DMS153 treated with DMSO at 0.1 percent for 48 hours (cell line): Measurements from ENCODE around the gene GREB1.

Experiments used
- DNase-seq: peaks from one replicate; lab custom pipeline; 2025; ENCODE audit not compliant: unreplicated experiment; lab: John Stamatoyannopoulos, UW

Gene GREB1

GRCh38 chr2:11631462-11631861, 97.6 kb downstream of the GREB1 start:
- DNase-seq, result no peak

GRCh38 chr2:11633923-11634478, 100.2 kb downstream of the GREB1 start:
- no peak for DNase-seq

- DNase-seq, result no peak
Observed at GRCh38 chr2:11634584-11634983, 100.7 kb downstream of the GREB1 start.

- no peak for DNase-seq
Observed at GRCh38 chr2:11635141-11635540, 101.3 kb downstream of the GREB1 start.

GRCh38 chr2:11636593-11637295, 102.9 kb downstream of the GREB1 start:
- DNase-seq, result no peak

- DNase-seq, result no peak
Observed at GRCh38 chr2:11637546-11637945, 103.7 kb downstream of the GREB1 start.

GRCh38 chr2:11639503-11639902, 105.7 kb downstream of the GREB1 start:
- no peak for DNase-seq

- no peak for DNase-seq
Observed at GRCh38 chr2:11640132-11640531, 106.3 kb downstream of the GREB1 start.

- DNase-seq, result no peak
Observed at GRCh38 chr2:11642972-11643371, 109.1 kb downstream of the GREB1 start.

- DNase-seq, result no peak
Observed at GRCh38 chr2:11644293-11644692, 110.4 kb downstream of the GREB1 start.

- no peak for DNase-seq
Observed at GRCh38 chr2:11646530-11646929, 112.7 kb downstream of the GREB1 start.

- no peak for DNase-seq
Observed at GRCh38 chr2:11647834-11648600, 114.2 kb downstream of the GREB1 start.

GRCh38 chr2:11649093-11649492, 115.2 kb downstream of the GREB1 start:
- no peak for DNase-seq

GRCh38 chr2:11651856-11652548, 118.2 kb downstream of the GREB1 start:
- no peak for DNase-seq

GRCh38 chr2:11652553-11652952, 118.7 kb downstream of the GREB1 start:
- no peak for DNase-seq

- DNase-seq, result no peak
Observed at GRCh38 chr2:11655495-11655894, 121.7 kb downstream of the GREB1 start.

- DNase-seq, result no peak
Observed at GRCh38 chr2:11656252-11656651, 122.4 kb downstream of the GREB1 start.

GRCh38 chr2:11656671-11657101, 122.8 kb downstream of the GREB1 start:
- no peak for DNase-seq

- DNase-seq, result no peak
Observed at GRCh38 chr2:11657195-11657594, 123.3 kb downstream of the GREB1 start.

GRCh38 chr2:11657646-11658045, 123.8 kb downstream of the GREB1 start:
- DNase-seq, result no peak
